GM18519 (cell line): ENCODE results near the gene RBMS3.

ENCODE experiments used
- ATAC-seq: cut with Tn5 transposase; IDR thresholded peaks from one replicate; pipeline ENCODE4 v1.9.1; 2021; ENCODE audit warnings: mild to moderate bottlenecking, moderate library complexity; ENCODE audit not compliant: unreplicated experiment, low FRiP score

Gene RBMS3

DNA sequence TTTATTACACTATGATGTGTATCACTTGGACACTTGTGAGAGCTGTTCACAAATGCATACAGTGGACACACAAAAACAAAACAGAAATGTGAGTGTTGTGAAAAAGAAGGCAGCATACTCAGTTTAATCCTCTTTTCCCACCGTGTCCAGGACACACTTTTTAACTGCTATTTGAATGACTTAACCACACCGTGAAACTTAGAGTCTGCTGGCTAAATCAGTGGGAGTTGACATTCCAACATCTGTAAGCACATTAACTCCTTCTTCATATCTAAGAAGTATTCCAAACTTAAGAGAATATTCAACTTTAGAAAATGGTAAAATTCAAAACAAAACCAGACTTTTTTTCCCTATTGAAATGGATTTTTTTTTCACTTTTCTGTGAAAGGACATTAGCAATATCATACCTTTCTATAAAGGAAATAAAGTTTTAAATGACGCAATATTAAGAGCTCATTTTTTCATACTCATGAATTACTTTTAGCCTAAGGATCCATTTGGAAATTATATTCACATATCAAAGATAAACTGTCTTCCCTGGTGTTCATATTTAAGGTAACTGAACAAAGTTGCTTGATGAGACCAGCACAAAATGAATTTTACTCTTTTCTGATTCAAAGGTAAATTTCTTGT is 316.6 kb downstream of the RBMS3 start:
- ATAC-seq, result no peak

DNA sequence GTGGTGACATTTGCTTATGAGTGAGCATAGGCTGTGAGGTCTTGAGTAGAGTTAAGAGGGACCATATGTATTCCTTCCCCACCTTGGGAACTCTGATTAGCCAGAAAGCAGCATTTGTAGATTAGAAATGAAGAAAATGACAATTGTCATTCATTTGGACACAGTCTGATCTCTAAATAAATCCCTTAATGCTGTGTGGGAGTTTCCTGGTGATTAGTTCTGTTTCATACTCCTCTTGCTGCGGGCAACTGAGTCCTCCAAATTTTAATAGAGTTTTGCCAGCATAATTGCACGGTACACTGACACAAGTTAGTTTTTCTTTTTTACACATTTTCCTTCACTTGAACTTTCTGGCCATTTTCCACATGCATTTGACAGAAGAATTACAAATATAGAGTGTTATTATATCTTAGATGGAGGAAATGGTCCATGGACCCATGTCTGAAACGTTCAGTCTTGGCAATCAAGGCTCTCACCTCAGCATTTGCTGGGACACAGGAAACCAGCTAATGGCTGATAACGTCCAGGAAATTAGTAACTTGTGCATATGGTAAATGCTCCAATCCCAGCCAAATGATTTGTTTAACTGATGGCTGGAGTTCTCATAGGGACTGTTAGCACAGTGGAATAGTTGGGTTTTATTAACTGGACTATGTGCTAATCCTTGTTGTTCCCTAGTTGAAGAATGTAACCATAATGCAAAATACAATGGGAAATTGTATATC is 321.2 kb downstream of the RBMS3 start:
- no peak for ATAC-seq

DNA sequence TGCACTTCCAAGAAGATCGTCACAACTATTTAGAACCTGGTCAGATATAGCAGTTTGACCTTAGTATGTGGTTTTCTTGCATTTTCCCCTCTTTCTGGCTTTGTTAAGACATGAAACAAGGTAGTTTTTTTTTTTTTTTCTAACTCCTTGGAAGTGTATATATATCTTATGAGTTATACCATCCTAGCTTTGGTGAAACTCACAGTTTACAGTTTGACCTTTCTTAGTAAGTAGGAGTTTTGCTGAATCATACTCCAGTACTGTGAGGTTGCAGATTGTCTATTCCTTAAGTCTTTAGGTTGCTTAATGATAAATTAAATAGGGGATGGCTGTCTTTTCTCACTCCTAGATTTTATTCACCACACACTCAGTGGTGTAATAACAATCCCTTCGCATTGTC is 325.0 kb downstream of the RBMS3 start:
- ATAC-seq, result no peak

DNA sequence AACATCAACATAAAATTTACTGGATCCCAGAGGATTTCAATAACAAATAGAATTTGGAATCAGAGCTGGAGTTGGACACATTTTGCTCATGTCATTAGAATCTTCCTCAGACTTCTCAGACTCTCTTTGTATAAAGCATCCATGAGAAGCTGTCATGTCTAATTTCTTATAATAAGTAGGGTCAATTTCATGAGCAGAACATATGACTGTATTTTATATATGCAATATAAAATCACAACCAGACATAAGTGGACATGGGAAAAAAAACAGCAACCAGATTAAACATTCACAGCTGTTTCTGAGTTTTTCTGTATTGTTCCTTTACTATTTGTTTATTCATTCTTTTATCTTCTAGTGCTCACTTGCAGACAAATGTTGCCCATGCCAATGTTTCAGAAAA is 325.5 kb downstream of the RBMS3 start:
- ATAC-seq, result no peak

DNA sequence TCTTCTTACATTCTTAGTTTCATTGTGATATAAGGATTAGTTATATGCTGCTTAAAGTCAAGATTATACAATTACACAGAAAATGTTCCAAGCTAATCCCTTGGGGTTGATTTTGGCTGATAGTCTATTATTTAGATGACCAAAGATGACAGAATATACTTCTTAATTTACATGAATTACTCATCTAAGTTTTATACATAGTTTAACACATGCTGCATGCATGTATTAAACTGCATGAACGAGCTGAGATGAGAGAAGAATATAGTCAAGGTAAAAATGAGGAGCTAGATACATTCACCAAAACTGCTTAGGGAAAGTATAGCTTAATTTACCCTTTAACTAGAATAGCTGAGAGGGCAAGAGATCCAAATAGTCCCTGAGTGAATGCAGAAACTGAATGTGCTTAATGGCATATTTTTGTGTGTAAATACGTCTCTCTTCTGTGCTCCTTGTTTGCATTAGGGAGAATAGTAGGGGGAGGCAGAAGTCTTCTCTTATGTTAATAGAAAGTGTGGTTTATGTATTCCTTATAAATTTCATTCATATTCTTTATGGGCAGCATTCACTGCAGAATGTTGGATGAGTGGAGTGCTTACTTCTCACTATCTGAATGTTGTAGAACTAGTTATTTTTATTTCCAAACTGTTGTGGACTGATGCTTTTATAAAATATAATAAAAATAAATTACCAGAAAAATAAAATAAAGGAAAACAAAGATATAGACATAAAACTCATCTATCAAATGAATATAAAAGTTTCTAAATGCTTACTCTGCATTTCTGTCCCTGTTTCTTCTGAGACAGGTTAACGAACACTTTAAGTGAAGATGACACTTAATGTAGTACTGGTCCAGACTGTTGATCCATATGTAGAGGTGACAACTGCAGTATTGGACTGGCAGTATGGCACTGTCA is 327.8 kb downstream of the RBMS3 start:
- no peak for ATAC-seq

DNA sequence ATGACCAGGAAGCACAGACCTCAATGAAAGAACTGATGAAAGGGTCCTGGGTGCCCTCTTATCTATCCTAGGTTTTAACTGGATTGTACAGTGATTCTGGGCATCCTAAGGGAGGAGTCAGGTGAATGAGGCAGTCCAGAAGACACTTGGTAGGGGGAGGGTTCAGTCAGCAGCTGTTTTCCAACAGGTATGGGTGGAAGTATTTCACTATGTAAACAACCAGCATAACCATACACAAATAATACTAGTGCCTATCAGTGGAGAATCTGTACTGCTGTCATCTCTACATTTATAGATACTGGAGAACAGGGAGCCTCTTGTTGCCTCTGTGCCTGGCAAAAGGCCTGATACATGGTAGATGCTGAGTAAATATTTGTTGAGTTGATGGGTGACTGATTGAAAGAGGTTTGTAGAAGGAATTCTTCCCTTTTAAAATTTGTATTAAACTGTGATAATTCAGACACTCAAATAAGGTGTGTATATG is 328.5 kb downstream of the RBMS3 start:
- ATAC-seq, result no peak

DNA sequence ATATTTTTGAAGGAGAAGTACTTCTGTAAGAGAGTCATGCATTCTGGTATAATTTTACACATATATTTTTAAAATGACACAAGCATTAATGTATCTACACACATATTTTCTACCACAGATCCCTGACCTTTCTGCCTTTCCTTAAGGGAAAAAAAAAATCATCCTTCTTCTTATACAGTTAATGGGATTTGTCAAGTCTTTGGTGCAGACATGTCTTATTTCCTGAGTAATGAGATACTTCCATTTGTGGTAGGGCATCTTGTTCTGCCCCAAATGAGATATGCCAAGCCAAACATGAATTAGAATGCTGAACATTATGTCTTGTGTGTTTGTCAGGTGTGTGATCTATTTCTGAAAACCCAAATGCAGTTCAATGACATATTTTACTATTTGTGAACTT is 329.9 kb downstream of the RBMS3 start:
- ATAC-seq, result no peak

DNA sequence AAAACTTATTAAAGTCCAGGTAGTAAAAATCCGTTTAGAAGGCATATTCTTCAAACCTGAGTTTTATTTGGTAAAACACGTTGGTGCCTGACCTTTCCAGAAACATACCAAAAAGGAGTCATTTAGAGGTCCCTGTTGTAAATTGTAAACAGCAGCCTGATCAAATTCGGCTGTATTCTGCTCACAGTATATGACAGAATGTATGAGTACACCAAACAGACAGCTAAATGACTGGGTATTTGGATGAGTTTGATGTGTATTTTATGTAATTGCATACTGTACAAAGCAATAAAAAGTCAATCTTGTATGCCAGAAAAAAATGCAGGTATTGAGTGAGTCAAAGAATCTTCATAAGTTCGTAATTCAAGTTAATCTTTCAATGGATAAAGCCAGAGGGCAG is 330.4 kb downstream of the RBMS3 start:
- ATAC-seq, result no peak

DNA sequence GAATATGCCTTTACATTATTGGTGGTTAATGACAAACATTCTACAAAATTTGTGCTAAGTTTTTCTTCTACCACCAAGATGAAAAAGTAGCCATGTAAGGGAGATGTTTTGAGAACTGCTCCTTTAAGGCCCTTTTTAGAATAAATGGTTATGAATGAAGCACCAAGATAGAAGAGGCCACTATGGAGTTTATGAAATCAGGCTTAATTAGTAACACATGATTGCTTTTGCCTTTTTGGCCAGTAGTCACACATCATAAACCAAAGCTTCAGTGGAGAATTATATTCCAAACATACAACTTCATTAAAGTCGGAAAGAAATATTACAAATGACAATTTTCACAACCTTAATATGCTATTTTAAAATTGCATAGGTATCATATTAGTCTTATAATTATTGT is 331.7 kb downstream of the RBMS3 start:
- ATAC-seq, result no peak

DNA sequence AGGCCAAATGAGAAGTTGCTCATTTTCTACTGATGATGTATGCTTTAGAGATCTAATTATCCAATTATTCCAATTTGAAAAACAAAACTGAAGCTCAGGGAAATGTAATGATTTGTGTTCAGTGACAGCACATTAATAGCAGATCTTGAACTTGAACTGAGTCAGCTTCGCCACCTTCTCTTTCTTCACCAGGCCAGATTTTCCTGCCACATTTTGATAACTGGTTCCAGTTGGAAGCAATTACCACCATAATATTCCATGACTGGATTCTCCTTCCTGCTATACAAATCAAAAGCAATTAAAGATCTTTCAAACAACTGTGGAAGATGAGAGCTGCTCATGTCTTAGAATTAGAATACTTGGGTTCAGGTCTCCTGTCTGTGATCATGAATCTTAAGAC is 334.1 kb downstream of the RBMS3 start:
- ATAC-seq, result no peak

DNA sequence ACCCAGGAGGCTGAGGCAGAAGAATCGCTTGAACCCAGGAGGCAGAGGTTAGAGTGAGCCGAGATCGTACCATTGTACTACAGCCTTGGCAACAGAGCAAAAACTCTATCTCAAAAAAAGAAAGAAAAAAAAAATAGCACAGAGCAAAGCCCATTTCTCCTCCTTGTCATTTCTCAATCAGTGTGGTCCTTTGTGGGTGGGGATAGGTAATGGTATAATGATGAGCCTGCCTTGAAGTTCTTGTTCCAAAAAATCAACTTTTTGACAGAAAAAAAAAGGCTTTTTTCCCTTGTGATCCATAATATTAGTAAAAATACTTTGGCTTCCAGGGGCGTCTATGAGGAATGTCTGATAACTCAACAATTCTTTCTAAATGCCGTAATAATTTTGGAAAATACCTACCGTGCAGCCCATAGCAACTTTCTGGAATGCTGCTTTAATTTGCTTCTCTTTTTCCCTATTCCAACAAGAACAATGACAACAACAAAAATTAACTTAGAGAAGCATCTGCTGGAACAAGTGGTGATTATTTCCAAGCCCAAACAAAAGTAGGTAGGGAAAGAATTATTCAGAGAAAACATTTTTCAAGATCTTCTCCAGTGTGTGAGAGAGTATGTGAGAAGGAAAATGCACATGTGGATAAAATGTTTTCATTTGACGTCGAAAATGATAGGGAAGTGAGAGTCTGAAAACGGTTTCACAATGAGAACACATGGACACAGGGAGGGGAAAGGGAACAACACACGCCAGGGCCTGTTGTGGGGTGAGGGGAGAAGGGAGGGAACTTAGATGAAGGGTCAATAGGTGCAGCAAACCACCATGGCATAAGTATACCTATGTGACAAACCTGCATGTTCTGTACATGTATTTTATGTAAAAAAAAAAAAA is 337.8 kb downstream of the RBMS3 start:
- no peak for ATAC-seq

DNA sequence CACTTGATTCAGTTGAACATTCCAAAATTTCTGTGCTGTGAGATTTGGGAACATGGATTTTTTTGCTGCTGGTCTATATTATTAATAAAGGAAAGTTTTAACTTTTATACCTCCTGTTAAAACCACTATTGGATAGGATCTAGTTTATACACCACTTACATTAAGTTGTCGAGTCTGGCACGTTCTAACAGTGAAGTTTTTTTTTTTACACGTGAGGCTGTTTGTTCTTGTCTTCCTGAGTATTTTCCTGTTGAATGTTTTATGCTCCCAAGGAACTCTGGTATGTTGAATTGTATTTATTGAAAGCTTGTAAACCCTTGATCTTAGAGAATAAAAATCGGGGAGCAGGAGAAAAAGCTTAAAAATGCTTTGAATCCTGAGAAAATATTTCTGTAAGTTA is 338.8 kb downstream of the RBMS3 start:
- no peak for ATAC-seq

DNA sequence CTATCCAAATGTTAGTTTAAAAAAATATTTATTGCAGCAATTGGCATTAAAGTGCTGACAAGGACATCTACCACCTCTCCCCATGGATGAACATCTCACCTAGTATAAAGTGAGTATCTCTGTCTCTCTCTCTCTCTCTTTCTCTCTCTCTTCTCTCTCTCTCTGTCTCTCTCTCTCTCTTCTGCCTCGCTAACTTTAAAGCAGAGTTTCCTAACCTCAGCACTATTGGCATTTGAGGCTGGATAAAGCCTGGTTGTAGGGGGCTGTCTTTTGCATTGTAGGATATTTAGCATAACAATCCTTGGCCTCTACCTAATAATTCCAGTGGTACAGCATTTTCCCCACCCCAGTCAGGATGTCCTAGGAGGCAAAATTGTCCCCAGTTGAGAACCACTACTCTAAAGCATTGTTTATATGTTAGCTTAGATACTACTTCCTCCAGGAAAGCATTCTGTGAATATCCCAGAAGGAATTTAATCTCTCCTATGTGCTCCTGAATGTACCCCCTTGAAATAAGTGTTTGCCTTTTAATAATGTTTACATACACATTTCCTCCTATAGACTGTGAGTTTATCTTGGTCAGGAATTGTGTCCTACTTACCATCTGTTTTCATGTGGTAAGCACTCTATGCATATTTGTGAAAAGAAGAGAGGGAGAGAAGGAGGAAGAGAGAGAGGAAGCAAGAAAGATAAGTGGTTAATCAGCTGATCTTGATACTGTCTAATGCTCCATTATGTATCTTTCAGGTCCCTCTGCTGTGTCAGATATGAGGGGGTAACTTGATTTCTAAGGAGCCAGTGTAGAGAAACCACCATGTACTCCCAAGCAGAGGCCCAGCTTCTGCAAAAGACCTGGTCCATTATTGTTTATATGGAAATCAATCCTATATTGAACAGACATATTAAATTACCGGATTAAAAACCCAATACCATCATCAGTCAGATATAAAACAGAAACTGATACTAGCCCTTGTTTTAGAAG is 346.6 kb downstream of the RBMS3 start:
- ATAC-seq, result no peak

DNA sequence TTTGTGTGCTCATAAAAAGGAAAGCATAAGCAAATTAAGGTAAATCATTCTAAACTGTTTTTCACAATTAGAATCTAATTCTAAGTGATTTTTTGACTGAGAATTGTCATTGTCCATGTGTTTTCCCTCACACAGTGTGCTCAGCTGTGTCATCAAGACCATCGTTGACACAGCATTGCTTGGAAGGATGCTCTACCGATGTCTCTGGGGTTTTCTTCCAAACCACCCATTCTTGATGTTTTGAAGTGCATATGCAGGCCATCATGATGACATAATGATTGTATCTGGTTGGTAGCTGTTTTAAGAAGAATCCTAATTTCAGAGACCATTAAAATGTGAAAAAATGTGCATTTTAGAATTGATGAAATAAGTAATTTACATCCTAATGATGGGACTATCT is 347.9 kb downstream of the RBMS3 start:
- no peak for ATAC-seq

DNA sequence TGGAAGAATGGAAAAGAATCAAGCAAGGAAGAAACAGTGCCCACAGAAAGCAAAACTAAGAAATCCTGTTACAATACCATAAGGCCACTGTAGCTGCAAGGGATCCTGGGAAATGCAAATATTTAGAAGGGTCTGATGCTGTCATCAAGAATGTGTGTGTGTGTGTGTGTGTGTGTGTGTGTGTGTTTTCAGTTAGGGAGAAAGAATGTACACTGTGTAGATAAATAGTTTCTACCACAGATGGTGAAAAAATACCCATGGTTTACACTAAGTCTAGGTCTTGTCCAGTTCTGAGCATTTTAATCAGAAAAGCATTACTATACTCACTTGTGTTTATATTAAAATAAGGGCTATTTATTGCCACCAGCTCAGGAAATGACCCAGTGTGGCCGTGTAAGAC is 355.0 kb downstream of the RBMS3 start:
- no peak for ATAC-seq

DNA sequence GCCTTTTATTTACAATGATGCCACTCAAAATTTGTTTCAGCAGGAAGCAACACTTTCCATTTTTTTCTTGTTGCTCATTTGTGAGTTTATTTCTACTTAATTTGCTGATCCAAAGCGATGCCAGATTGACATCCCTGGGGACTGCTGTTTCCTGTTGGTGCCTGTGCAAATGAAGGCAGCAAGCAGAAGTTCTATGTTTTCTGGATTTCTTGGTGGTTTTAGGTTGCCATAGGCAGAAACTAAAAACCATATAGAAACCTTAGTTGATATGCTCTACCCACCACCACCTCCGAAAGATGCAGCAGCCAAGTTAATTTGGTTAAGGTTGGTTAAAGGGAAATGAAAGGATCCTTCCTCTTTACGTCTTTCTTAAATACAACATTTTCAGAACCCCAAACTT is 356.2 kb downstream of the RBMS3 start:
- no peak for ATAC-seq

DNA sequence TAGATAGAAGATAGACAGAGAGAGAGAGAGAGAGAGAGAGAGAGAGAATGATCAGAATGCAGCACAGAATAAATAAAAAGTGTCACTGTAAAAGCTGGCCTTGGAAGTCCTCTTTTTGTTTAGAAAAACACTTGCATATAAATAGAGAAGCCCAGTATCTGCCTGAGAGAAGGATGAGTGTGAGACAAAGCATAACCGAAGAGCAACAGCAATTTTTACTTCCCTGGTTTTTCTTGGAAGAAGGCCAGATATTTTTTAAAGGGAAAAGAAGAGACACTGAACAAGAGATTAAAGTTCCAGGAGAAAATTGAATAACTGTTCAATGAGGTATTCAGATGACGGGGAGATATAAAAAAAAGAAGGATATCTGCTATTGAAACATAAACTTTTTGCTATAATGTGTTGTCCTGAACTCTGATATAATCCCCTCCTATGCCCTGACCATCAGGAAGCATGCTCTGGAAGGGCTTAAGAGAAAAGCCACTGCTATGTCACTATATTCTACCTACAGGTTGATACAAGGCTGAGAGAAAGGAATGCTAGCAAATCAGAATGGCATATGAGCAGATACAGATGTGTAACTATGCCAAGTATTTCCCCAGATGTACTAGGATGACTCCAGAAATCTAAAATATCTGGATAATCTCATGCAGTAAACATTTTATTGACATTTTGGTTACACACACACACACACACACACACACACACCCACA is 358.9 kb downstream of the RBMS3 start:
- ATAC-seq, result no peak

DNA sequence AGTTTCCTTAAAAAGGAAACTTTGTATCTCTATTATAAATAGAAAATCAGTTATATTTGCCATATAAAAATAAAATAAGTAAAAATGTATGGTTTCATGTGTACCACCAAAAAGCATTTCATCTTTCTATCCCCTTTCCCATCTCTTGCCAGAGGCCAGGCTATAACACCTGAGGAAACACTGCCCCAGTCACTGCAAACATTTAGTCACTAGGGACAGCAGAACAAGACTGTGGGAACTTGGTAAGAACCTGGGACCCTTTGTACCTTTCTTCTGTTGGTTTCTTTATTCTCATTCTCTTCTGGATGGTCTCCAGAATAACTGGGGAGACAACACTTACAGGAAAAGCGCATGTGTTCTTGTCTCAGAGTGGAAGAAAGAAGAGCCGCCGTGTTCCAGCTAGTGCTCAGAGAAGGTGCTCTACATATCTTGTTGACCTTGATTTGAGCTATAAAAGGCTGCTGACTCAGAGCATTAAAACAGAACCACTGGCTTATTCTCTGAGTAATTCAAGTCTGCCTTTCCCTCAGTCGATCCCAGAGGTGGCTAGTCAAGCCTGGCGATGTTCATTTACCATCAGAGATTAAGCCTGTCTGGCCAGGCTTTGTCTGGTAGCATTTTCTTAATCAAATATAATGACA is 361.6 kb downstream of the RBMS3 start:
- no peak for ATAC-seq
